ENCODE data around the gene KREMEN1. TPM values are rescaled to one million over a fixed set of nuclear protein-coding genes. Genes with fewer than 3 reads are reported as not detected.

KREMEN1 gene
- total and polyA plus RNA-seq, 9 of the 15 experiments (the other 6 are each of a cell fraction or from before 2014, with no cell fraction given): 0.69 to 11.5 (median 4.3) TPM

DNA sequence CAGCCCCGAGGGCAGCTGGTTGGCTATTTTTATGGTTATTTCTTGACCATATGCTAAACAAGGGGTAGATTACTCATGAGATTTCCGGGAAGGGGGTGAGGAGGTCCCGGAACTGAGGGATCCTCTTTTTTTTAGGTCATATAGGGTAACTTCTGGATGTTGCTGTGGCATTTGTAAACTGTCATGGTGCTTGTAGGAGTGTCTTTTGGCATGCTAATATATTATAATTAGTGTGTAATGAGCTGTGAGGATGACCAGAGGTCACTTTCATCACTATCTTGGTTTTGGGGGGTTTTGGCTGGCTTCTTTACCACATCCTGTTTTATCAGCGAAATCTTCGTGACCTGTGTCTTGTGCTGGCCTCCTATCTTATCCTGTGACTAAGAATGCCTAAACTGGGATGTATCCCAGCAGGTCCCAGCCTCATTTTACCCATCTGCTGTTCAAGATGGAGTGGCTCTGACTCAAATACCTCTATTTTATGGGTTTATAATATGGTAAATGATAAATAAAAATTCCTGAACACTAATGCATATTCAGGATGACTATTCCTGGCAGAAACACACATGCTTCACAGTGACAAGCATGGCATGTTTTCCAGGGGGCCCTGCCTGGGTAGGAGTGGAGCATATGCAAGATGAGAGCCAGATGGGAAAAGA is 11.2 kb downstream of the KREMEN1 start (continued):
- TF ChIP-seq, protein P1, sequence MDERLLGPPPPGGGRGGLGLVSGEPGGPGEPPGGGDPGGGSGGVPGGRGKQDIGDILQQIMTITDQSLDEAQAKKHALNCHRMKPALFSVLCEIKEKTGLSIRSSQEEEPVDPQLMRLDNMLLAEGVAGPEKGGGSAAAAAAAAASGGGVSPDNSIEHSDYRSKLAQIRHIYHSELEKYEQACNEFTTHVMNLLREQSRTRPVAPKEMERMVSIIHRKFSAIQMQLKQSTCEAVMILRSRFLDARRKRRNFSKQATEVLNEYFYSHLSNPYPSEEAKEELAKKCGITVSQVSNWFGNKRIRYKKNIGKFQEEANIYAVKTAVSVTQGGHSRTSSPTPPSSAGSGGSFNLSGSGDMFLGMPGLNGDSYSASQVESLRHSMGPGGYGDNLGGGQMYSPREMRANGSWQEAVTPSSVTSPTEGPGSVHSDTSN (CRISPR knock-in tag; IDR thresholded peaks at IDR 0.05; ENCODE audit: low read depth): no peak
- TF ChIP-seq, protein P1 (tag; conservative IDR thresholded peaks at IDR 0.05; ENCODE audit: low read depth): no peak
- TF ChIP-seq ZNF449 (CRISPR knock-in tag; IDR thresholded peaks at IDR 0.05): 0 out of 2 replicates have a peak, but pooled peaks have one; percentile 18
- no peak for TF ChIP-seq STAG1 (CRISPR knock-in tag; IDR thresholded peaks at IDR 0.05; ENCODE audit: borderline replicate concordance)
- TF ChIP-seq FOXO4 (CRISPR knock-in tag; IDR thresholded peaks at IDR 0.05): no peak
- TF ChIP-seq RFX7 (CRISPR knock-in tag; IDR thresholded peaks at IDR 0.05): no peak
- peak; percentile 54; the same call in 1 of the 2 replicates for TF ChIP-seq ZNF583 (CRISPR knock-in tag; IDR thresholded peaks at IDR 0.05)
- peak; percentile 33; the same call in 1 of the 2 replicates for TF ChIP-seq BHLHE40 (IDR thresholded peaks at IDR 0.05; ENCODE audit: low read length)
- TF ChIP-seq RFX1 (IDR thresholded peaks at IDR 0.05): no peak
- TF ChIP-seq SMAD3 (CRISPR knock-in tag; conservative IDR thresholded peaks at IDR 0.05): peak; percentile 88
- peak; percentile 53 for TF ChIP-seq ZNF589 (CRISPR knock-in tag; IDR thresholded peaks at IDR 0.05; ENCODE audit: low read depth)
- no peak for TF ChIP-seq MAZ (CRISPR knock-in tag; conservative IDR thresholded peaks at IDR 0.05 in 1 of 2, IDR thresholded peaks at IDR 0.05 in 1 of 2)
- no peak for TF ChIP-seq LARP7 (IDR thresholded peaks at IDR 0.05)
- TF ChIP-seq, protein P2, sequence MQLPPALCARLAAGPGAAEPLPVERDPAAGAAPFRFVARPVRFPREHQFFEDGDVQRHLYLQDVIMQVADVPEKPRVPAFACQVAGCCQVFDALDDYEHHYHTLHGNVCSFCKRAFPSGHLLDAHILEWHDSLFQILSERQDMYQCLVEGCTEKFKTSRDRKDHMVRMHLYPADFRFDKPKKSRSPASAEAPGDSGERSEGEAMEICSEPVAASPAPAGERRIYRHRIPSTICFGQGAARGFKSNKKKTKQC (CRISPR knock-in tag; IDR thresholded peaks at IDR 0.05): no peak
